ENCODE results near the gene CCR9.

The CCR9 gene

DNA sequence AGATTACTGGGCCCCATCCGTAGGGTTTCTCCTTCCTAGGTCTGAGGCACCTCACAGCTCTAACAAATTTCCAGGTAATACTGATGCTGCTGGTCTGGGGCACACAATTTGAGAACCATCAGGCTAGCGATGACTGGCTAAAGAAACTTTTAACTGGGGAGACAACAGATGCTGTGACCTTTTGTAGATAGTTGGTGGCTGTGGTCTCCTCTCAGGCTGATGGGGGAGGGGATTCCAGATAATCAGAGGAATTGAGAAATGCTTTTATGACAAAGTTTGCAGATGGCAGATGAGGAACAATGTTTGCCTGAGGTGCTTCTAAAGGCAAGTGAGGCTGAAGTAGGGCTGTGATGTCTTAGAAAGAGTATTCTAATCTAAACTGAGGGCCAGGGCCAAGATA is 13.8 kb upstream of the CCR9 start:
- DNase-seq (ENCODE audit: low spot score): no peak

DNA sequence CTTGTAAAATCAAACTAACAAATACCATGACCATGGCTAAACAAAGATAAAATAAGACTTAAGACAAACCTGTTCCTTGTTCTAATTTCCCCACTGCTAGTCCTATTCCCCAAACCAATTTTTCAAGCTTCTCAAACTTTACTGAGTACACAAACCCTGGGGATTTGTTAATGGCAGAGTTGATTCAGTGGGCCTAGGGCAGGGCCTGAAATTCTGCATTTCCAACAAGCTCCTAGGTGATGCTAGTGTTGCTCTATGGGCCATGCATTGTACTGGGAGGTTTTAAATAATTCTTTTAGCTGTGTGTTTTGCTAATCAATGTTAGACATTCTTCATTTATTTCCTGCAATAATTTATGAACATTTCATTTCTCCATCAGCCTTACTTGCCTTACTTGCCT is 13.3 kb upstream of the CCR9 start:
- DNase-seq (ENCODE audit: low spot score): no peak

DNA sequence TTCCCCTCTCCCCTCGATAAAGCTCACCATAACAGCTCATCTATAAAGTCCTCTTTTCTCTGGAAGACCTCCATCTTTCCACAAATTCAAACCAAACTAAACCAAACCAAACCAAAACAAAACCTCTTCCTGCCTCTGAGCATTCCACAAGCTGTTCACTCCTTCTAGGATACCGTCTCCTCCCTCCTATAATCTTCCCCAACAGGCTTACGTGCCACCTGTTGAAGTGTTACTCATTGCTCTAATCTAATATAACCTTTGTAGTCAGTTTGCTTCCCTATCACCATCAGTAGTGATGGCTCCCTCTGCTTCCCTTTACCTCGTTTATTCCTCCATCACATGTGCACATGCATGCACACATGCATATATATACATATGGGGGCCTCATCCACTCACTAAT is 12.7 kb upstream of the CCR9 start:
- no peak for DNase-seq (ENCODE audit: low spot score)

DNA sequence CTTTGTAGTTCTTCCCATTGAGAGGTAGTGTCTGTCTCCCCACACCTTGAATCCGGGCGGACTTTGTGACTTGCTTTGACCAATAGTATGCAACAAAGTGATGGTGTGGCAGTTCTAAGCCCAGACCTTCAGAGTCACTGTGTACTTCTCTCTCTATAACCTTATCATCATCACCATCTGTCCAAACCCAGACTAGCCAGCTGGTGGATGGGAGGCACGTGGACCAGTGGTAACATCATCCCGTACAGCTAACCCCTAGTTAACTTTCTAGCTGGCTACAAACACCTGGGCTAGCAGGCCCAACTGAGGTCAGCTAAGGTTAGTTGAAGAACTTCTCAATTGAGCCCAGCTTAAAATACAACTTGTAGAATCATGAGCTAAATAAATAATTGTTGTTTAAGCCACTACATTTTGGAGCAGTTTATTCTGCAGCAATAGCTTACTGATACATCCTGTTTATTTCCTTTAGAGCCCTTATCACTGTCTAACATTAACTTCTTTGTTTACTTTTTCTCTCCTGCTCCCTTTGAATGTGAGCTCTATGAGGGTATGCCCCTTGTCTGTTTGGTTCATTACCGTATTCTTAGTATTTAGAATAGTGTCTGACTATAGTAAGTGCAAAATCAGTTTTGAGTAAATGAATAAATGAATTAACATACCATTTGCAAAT is 11.5 kb upstream of the CCR9 start:
- DNase-seq (ENCODE audit: low spot score): no peak

DNA sequence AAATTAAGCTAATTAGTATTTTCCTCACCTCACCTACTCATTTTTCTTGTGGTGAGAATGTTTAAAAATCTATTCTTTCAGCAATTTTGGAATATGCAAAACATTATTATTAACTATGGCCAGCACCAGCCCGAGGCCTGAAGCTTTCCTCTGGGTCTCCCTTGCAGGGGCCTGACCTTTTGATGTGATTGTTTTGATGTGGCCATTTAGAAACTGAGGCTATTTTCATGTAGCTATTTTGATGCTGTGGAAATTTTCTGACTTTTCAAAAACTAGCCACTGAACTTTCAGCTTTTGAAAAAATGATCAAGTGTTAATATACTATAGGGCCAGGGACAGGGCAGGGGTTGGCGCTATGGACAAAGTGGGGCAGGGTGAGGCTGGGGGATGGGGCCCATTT is 8.2 kb upstream of the CCR9 start:
- DNase-seq (ENCODE audit: low spot score): no peak

DNA sequence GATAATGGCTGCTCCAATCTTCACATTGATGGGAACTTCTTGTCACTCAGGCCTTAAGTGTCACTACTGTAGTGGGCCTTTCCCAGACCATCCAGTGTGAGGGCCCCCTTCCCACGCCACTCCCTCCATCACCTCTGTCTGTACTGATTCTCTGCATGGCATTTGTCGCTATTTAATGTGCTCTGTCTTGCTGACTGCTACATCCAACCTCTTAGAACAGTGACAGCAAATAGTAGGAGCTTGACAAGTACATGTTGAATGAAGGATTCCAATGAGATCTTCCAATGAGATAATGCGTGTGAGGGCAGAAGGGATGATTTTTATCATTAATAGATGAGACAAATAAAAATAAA is 5.6 kb upstream of the CCR9 start:
- no peak for DNase-seq (ENCODE audit: low spot score)

DNA sequence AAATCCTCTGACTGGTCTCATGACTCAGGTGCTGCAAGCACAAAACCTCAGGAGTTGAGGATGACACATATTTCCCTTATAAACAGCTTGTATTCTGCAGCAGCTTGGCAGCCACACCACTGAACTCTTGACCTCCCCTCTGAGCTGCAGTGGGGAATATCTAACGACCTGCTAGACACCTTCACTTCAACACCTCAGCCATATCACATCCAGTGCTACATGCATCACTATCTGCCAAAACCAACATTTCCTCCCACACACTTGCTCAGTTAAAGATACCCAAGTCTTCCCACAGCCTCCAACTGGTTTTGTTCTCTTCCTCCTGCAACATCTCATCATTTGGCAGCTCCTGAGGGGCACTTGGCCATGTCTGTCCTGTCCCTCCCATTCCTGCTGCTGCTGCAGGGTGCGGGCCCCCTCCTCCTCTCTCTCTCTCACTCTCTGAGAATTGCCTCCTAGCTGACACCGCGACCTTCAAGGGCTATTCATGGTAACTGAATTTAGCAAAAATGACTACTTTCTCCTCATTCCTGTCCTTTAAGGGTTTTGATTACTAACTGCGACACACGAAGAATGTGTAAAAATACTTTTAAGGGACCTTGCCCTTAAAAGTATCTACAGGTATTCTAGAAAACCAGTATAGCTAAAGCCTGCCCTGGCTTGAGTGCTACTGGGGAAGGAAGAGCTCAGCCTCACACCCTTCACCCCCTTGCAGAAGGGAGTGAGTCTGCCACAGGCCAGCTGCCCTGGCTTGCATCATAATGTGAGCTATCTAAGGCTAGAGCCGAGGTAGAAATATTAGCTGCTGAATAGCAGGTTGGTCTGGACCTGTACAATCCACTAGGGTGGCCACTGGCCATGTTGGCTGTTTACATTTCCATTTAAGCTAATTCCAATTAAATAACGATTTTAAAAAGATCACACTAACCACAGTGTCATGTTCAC is 5.0 kb upstream of the CCR9 start:
- no peak for DNase-seq (ENCODE audit: low spot score)

DNA sequence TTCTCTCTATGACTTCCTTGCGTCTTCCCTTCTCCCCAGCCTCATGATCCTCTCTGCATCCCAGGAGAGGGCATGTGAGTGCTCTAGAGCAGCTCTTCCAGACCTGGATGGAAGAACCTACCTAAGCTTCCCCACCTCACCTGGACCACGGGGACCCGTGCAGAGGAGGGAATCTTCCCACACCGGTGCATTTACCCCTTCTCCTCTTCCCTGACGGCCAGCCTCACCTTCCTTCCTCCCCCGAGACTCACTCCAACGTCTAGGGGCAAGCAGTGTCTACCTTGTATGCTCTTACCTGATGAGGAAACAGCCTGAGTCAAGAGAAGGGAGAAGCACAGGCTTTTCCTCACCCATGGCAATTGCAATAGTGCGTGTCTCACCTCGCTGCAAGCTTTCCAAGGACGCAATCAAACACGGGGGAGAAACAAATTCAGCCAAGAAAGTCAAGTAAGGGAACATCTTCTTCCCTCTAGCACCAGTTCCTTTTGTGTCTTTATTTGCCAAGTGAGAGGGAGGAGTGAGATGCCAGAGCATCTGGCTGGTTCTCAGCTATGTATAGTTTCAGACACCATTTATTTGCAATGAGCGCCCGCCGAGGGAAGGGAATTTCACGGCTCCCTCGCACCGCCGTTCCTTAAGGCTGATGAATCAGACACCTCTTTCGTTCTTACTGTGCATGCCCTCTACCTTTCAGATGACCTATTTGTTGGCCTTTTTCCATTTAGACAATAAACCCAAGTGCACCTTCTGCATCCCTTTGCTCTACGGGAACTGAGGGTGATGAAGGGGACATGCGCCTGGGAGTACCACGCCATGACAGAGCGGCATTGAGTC is 1.8 kb upstream of the CCR9 start:
- no peak for DNase-seq (ENCODE audit: low spot score)

DNA sequence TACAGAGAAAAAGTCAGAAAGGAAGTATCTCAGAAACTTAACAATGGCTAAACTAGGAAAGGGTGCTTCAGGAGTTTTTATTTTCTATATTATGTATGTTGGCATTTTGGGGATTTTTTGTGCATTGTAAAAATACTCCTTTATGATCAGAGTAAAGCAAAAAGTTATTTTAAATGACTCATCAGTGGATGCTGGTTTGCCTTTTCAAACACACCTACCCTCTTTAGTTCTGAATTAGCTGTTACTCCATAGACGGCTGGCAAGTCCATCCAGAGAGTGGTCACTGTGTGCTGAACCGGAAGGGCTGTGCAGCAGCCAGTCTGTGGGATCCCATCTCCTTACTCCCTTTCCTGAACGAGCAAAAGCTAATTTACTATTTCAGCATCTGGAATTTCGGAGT is 942 bp downstream of the CCR9 start:
- no peak for DNase-seq (ENCODE audit: low spot score)

DNA sequence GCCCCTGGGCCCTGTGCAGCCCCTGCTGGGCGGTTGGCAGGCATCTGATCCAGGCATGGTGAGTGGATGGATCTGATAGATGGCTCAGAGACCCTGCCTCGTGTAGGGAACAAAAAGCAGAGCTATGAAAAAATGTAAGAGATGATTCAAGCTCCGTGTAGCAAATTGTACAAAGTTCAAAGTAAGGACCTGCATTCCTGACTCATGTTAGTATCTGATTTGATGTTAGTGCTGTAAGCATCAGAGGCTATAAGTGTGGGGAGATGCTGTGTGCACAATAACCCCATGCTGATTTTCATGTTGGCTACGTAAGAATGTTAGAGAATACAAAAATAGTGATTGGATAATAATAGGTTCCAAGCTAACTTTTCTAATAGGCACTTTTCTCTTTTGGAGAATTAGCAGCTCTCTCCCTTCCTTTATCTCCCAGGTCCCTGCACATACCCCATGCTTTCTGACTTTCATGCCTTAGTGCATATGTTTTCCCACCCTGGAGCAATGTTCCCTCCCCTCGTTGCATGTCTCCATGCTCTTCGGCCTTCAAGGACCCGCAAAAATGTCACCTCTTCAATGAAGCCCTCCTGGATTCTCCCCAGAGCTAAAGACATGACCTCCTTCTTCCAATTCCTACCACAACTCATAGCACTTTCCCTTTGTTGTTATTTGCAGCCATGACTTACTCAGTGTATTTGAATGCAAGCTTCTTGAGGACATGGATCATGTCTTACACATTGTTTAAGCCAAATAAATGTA is 1.6 kb downstream of the CCR9 start:
- DNase-seq (ENCODE audit: low spot score): no peak

DNA sequence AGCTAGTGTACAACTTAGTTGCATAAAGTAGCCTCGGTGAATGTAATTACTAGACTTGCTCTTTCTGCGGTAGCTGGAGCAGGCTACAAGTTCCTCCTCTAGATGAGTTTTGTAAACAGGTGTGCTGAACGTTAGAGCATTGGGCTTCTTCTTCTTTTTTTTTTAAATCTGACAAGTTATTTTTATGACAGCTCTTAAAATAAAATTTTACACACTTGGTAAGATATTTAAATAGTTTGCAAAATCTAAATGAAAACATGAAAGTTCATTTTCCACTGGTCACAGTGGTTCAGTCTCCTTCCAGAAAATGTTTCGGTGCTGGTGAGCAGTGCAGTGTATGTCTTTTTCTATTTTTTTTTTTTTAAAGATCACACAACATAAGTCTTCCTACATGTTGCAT is 3.0 kb downstream of the CCR9 start:
- DNase-seq (ENCODE audit: low spot score): no peak

DNA sequence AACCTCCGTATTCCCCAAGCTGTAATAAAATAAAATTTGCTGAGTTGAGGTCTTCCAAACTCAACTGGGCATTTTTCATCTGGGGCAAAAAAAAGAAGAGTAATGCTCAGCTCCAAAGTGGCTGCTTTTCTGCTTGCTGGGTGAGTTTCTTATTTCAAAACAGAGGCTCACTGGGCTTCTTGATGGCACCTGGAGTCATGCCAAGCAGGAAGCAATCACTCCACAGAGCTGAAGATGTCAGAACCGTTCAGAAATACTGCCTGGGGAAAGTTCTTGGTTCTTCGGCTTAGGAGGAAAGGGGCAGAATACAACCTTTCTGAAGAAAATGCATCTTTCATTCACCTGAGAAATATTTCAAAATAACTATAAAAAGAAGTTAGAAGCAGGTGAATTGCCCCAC is 4.1 kb downstream of the CCR9 start:
- peak; percentile 34 for DNase-seq (ENCODE audit: low spot score)

DNA sequence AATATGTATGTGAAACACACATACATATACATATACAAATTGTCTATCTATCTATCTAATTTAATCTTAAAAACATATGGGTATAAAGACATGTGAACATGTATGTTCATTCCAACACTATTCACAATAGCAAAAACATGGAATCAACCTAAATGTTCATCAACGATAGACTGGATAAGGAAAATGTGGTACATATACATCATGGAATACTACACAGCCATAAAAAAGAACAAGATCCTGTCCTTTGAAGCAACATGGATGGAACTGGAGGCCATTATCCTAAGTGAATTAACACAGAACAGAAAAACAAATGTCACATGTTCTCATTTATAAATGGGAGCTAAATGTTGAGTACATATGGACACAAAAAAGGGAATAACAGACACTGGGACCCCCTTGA is 5.8 kb downstream of the CCR9 start:
- no peak for DNase-seq (ENCODE audit: low spot score)

DNA sequence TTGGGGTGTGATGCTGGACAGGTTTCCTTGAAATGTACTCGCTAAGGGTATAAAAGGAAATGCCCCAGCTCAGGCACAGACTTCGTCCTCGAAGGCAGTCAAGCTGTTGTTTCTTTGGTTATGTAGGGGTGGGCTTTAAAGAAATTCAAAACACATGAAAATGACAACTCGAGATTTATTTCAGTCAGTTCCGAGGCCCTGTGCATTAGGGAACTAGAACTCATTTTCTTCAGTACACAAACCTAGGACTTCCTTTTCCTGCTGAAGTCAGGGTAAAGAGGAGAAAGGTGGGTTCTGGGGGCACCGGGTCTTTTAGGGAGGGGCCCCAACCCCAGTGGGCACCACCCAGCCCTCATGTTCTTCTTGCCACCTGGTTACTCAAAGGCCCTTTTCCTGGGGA is 7.7 kb downstream of the CCR9 start:
- DNase-seq (ENCODE audit: low spot score): no peak

DNA sequence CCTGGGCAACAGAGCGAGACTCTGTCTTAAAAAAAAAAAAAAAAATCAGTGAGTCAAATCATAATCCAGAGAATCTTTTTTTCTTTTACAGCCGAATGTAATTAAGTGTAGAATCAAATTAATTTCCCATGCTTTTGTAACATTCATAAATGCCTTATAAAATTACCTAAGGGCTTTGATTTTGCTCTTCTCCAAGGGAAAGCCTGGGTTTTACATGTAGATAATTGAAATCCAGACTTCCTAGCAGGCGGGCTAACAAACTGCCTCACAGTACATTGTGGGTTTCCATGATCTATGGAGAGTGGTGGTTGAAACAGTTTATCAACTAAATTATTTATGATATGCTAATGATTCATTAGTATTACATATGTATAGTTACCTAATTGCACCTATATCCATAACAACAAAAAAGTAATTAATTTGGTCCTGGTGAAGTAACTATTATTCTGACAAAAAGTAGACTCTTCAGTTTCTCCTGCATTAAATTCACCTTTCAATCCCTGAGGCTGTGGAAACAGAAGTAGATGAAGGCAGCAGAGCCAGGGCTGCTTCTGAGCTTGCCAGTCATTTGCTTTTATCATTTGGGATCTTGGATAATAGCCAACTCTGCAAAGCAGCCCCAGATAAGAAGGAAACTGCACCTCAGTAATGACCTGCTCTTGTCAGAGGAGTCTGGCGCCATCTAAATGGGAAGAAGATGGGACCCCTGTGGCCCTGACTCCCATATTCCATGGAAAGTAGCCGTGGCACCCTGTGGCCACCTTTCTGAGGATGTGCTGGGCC is 9.5 kb downstream of the CCR9 start:
- DNase-seq (ENCODE audit: low spot score): no peak

DNA sequence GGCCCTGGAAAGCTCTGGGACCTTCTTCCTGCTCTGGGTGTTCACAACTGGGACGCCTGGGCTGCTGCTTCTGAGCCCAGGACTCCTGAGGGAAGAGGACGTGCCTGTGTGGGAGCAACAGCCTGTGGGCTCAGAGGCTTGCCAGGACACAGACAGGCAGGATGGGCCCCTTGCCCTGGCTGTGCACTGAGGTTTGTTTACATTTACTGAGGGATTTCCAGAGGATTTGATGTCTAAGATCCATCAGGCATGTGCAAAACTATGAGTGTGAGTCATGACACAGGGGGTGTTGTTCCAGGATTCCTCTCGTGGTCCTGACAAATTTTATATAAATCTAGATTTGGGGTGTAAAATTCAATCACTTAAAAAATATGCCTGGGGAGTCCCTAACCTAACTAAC is 10.6 kb downstream of the CCR9 start:
- DNase-seq (ENCODE audit: low spot score): no peak

DNA sequence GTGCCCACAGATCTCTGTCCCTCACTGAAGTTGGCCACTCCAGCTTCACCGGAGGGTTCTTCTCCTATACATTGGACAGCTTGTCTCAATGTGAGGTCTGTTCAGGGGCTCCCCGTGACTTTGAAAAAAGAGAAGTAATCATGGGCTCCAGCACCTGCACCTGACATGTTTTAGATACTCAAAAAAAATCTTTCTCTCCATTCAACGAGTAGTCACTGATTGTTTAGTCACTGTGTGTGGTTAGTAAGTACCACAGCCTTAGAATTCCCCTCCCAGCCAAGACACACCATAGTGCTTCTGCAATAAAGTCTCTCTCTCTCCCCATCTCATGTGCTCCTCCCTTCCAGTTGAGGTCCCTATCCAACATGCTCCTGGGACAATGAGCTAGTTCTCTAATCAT is 18.6 kb downstream of the CCR9 start:
- DNase-seq (ENCODE audit: low spot score): no peak

DNA sequence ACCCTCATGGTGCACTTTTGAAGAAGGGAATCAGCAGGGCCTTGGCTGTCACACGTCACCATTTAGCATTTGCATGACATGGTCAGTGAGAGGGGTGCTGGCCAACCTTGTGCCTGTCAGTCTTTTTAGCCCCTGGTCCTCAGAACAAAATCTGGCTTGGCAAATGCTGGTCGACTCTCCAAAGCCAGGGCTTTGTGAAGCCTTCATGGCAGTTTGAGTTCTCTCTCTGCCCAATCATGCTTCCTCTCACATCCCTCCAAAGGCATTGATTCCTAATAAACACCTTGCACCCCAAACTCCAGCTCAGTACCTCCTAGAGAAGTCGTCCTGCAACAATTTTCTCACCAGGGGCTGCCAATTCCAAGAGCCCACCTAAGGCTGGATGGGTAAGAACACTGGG is 19.4 kb downstream of the CCR9 start:
- no peak for DNase-seq (ENCODE audit: low spot score)

DNA sequence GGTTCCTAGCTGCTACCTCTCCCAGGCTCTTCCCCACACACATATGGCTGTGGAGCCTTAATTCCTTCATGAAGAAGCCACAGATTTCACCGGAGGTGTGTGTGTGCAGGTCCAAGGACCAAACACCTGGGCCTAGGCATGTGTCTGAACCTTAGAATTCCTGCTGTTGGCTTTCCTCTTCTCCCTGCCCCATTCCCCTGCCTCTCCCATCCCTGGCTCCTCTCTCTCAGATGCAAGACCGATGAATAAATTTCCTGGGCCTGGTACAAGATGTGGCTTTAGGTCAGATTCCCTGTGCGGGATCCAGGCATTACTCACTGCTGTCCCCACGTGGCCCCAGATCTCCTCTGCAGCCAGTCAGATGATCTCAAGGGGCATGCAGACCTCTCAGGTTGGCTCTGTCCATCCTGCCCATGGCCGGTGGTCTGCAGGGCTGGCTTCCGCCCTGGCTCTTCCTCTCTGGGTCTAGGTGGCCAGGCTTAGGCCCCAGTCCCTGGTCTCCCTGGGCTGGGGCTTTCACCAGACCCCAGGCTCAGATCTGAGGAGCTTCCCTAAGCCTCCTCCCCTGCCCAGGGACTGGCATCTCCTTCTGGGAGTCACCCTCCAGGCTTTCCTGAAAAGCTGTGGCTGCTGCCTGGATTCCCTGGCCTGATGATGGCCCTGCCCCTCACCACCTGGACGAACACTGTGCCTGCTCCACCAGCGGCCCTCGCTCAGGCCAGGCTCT is 20.5 kb downstream of the CCR9 start:
- peak; percentile 71 for DNase-seq (ENCODE audit: low spot score)

All from iPS-NIHi11 (cell line).